PC-9 (cell line): ENCODE results near the gene PRDM4.

Experiments
- EZH2 ChIP-seq: fragments of 200-600 bp; sonication (generic); IDR thresholded peaks from 2 replicates; pipeline ENCODE4 v1.8.0; 2017; ENCODE audit warnings: antibody characterized with exemption, low read depth
- TF ChIP-seq, protein P1 (sequence below): fragments of 200-600 bp; sonication (generic); conservative IDR thresholded peaks from 2 replicates; pipeline ENCODE4 v1.6.1; 2017; ENCODE audit warnings: mixed run types, antibody characterized with exemption, mild to moderate bottlenecking, moderate library complexity

- TF ChIP-seq, protein P1, sequence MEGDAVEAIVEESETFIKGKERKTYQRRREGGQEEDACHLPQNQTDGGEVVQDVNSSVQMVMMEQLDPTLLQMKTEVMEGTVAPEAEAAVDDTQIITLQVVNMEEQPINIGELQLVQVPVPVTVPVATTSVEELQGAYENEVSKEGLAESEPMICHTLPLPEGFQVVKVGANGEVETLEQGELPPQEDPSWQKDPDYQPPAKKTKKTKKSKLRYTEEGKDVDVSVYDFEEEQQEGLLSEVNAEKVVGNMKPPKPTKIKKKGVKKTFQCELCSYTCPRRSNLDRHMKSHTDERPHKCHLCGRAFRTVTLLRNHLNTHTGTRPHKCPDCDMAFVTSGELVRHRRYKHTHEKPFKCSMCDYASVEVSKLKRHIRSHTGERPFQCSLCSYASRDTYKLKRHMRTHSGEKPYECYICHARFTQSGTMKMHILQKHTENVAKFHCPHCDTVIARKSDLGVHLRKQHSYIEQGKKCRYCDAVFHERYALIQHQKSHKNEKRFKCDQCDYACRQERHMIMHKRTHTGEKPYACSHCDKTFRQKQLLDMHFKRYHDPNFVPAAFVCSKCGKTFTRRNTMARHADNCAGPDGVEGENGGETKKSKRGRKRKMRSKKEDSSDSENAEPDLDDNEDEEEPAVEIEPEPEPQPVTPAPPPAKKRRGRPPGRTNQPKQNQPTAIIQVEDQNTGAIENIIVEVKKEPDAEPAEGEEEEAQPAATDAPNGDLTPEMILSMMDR, result no peak
- TF ChIP-seq EZH2, result no peak
These were observed 15.2 kb upstream of the PRDM4 start for GRCh38 chr12:107776171-107776570.
